GM18909 (cell line): ENCODE data around the gene RNF25.

ENCODE experiments used
- ATAC-seq: cut with Tn5 transposase; IDR thresholded peaks from one replicate; pipeline ENCODE4 v1.9.1; 2021; ENCODE audit warnings: mild to moderate bottlenecking; ENCODE audit not compliant: unreplicated experiment, poor library complexity

RNF25 gene, protein sequence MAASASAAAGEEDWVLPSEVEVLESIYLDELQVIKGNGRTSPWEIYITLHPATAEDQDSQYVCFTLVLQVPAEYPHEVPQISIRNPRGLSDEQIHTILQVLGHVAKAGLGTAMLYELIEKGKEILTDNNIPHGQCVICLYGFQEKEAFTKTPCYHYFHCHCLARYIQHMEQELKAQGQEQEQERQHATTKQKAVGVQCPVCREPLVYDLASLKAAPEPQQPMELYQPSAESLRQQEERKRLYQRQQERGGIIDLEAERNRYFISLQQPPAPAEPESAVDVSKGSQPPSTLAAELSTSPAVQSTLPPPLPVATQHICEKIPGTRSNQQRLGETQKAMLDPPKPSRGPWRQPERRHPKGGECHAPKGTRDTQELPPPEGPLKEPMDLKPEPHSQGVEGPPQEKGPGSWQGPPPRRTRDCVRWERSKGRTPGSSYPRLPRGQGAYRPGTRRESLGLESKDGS

DNA sequence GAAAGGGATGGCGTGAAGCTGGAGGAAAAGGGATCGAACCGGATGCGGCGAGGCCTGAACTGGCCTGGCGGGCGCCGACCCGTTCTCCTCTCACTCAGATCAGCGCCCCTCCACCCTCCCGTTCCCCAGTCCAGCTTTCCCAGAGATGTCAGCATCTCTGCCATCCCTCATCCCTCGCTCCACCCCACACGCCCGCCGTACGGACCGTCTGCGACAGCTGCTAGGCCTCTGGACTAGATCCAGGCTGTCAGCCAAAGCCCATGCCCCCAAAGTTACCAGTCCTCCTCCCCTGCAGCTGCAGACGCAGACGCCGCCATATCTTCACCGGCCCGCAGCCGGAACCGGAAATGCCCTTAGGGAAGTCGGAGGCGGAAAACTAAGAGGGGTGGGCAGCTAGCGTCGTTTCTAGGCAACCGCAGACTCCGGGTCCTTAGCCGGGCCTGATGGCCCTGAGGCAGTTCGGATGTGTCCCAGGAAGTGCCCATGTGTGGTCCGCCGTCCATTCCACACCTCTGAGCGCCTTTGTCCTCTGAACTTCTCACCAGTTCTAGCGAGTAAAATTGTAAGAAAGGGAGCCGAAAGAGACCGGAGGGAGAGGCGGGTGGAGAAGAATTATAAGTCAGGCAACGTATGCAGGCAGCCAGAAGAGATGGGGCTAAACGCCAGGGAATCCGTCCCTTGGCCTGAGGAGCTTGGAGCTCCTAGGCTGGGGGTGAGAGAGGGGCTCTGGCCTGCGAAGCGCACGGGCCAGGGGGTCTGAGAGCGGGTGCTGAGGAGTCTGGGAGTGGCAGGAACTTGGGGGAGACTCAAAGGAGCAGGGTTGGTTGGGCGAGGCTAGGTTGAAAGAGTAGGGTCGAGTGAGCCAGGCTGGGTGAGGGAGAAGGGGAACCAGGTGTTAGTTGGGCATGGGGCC is at the start of gene RNF25, which contains the start of gene STK36:
Gene RNF25 (minus strand): TSS at position 349 of the 913 bp plus-strand sequence. CDS start 32 bp downstream, at position 317.
Gene STK36 (plus strand): TSS at position 433 of the 913 bp plus-strand sequence. CDS start 744 bp downstream, outside the sequence.
- peak; percentile 98 for ATAC-seq

DNA sequence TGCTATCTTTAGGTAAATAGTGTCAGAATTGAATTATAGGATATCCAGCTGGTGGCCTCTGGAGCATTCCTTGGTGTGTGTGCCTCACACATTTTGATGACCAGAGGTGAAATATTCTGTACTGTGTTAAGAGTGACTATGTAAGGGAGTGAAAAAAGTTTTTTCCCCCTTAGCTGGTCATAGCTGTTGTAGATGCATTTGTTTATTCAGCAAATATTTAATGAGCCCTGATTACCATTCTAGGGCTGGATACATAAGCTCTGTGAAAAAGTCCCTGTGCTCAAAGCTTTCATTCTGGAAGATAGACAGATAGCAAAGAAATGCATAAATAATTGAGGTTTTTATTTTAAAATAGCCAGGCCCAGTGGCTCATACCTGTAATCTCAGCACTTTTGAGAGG is 49.7 kb upstream of the RNF25 start:
- no peak for ATAC-seq

DNA sequence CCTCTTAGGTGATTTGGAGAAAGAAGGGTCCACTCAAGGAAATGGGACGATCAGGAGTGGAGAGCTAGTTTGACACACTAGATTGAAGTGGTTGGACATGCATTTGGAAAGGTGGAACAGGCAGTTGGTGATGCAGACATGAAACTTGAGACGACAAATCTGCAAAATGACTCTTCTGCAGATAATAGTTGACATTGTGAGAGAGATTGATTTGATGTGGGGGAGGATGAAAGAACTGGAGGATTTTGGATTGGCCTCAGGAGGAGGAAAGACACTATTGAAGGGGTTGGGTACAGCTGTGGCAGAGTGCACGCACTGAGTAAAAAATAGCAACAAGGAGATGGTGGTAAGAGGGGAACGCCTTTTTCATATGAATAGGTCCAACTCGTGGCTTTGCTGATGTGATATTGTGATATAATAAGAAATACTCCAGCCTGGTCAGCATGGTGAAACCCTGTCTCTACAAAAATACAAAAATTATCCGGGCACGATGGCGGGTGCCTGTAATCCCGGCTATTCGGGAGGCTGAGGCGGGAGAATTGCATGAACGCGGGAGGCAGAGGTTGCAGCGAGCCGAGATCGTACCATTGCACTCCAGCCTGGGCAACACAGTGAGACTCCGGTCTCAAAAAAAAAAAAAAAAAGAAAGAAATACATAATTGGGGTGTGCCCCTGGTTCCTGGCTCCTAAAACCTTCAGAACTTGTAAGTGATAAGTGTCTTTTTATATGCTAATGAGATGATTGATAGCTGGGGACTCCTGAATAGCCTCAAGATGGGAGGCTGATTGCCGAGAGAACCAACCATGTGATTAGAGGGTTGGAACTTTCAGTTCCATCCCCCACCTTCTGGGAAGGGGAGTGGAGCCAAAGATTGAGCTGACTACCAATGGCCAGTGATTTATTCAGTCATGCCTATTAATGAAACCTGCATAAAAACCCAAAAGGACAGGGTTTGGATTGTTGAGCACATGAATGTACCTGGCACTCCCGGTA is 48.5 kb upstream of the RNF25 start:
- no peak for ATAC-seq

DNA sequence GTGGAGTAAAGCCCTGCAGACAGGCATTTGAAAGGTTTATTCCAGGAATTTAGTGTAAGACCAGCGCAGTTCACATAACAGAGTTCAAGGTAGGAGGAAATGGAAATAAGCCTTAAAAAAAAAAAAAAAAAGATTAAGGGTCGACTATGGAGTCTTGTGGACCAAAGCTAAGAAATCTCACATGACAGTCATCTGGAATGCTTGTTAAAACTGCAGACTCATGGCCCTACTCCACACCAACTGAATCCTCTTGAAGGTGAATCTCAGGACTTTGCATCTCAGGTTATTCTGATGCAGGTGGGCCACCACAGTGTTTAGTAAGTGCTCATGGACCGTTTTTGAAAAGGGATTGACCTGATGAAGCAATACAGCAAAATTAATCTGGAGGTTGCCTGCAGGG is 47.7 kb upstream of the RNF25 start:
- ATAC-seq, result no peak

DNA sequence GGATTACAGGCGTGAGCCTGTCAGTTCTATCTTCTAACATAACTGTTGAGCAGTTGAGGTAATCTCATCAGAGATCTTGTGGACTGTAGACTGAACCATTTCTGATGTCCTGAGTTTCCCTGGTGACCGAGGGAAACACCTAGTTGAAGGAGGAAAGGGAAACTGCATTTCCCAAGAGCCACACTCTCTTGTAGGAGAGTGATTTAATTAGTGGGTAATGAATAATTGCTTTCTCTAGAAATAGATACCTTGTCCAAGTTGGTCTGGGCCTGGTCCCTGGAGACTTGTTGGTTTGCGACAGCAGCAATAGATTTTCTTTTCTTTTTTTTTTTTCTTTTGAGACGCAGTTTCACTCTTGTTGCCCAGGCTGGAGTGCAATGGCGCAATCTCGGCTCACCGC is 46.3 kb upstream of the RNF25 start:
- ATAC-seq, result no peak

DNA sequence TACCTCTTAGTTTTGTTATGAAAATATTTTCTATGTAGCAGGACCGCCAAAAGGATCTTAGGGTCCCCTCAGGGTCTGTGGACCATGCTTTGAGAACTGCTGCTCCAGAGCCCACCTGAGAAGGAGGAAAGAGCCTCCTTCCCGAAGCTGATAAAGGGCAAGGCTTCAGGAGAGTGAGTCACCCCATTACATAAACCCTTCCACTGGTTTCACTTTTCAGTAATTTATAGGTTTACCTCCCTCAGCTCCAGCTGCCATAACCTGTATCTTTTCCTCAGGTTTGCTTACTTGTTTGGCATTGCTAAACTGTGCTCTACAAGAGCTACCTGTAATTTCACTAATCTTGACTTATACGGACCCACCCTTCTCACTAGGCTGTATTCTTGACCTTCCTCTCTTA is 45.5 kb upstream of the RNF25 start:
- ATAC-seq, result no peak

DNA sequence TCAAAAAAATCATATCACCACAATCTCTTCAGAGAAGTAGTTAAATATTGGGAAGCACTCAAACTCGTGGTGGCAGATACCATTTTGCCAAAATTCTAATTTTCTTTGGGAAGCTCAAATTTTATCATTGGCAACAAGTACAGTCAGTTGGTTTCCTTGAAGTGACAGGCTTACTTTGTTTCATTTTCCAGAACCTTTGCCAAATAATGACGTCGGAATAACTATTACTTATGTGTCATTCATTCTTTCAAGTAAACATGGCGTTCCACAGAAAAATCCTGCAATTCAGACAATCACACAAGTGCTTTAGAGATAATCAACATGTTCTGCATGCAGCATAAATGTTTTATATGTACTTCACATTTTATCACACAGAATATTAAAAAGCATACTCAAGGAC is 44.3 kb upstream of the RNF25 start:
- ATAC-seq, result no peak

DNA sequence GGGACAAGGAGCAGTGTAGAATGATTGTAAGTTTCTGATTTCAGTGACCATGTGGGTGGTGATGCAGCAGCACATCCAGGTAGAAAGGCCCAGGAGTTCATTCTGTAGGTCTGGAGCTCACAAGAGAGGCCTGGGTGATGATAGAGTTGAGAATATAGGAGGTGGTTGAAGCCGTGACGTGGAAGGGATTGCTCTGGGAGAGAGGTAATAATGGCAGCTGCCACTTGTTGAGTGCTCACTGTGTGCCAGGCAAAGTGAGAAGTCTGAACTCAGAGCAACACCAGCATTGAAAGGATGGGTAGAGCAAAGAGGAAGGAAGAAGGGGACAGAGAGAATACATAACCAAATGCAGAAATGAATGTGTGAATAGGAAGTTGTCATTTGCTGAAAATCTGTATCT is 42.1 kb upstream of the RNF25 start:
- no peak for ATAC-seq

DNA sequence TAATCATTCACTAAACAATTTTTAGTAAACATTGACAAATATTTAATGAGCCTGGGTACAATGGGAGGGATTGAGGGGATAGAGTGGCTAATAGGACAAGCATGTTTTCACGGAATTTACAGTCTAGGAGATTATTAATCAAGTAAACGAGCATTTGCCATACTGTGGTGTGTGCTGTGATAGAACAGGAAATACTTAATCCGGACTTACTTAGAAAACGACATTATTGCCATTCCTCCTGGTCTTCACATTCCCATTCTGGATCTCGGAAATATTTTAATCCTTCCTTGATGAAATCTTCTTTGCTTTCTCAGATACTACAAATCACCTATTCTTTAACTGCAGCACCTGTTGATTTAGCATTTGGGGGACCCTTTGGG is 39.7 kb upstream of the RNF25 start:
- no peak for ATAC-seq

DNA sequence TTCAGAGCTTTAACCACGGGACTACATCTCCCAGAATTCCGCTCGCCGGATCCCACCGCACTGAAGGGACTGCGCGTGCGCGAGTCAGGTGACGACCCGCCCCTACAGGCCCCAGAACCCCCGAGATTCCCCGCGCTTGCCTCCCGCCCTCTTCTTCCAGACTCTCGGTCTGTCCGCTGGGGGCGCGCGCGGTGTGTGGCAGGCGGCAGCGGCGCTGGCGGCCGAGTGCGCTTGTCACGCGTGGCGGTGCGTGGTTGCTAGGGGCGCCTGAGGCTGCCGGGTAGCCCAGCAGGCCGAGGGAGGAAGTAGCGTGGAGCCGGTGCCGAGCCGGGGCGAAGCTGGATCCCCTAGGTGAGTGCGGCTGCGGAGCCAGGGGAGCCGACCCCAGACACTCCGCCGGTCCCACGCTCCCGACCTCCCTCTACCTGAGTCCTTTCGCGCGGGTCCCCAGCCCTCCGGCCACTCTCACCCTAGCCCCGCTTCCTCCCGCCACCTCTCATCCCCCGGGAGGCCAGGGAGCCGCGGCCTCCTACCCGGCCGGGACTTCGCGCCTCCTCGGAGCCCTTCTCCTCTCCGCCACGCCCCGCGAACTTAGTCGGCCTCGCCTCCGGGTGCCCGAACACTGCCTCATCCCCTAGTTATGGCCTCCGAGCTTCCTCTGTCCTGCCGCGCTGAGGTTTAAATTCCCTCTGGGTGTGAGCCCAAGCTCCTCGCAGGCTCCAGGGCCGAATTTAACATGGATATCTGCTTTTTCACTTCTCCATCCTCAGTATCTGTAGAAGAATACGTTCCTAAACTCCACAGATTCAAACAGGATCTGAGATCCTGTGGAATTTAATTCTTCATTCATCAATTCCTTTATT is 39.1 kb upstream of the RNF25 start, which contains the start of gene TTLL4:
Gene TTLL4 (plus strand): TSS at position 149 of the 863 bp plus-strand sequence. CDS start 26,842 bp downstream, outside the sequence.
- ATAC-seq, result peak; percentile 92

DNA sequence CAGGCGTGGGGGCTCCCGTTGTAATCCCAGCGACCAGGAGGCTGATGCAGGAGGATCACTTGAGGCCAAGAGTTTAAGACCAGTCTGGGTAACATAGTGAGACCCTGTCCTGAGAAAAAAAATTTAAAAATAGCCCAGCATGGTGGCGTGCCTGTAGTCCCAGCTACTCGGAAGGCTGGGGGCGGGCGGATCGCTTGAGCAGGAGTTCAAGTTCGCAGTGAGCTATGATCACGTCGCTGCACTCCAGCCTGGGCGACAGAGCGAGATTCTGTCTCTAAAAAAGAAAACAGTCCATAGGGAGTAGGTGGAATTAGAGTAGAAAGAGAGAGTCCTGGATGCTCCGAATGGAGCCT is 38.5 kb upstream of the RNF25 start:
- no peak for ATAC-seq

DNA sequence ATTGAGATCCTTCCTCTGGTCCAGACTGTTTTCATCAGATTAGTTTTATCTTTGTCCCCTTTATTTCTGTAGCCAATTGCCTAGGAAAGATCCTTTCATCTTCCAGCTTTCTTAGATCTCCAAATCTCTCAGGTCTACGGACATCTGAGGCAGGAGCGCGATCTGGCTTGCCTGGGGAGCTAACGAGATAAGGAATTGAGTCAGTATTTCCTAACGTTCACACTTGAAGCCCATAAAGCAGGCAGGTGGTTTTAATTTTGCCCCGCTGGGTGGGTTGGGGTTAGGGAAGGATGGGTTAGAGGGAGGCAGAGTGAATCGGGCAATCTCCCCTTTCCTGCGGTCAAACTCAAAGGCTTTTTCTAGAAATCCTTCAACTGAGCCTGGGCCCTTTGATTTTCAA is 38.1 kb upstream of the RNF25 start:
- no peak for ATAC-seq

DNA sequence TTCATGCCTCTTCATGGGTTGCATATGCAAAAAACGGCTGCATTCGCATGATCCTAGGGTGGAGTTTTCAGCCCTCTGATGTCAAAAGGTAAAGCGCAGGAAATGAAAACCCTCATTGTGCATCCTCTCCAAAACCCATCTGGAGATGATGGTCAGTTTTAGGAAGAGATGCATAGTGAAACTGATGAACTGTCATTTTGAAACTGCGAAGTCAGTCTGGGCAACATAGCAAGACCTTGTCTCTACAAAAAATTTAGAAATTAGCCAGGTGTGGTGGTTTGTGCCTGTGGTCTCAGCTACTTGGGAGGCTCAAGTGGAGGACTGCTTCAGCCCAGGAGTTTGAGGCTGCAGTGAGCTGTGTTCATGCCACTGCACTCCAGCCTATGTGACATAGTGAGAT is 36.3 kb upstream of the RNF25 start:
- no peak for ATAC-seq

DNA sequence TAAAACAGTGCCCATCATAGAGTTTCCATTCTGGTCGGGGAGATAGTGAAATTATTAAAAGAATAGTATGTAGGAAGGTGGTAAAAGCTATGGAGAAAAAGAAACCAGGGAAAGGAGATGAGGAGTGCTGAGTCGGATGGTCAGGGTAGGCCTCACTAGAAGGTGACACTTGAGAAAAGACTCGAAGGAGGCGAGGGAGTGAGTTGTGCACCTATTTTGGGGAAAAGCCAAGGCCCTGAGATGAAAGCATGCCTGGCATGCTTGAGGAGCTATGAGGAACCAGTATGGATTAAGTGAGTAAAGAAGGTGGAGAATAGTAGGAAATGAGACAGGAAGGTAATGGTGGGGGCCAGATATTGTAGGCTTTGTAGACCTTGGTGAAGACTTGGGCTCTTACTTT is 31.5 kb upstream of the RNF25 start:
- ATAC-seq, result no peak

DNA sequence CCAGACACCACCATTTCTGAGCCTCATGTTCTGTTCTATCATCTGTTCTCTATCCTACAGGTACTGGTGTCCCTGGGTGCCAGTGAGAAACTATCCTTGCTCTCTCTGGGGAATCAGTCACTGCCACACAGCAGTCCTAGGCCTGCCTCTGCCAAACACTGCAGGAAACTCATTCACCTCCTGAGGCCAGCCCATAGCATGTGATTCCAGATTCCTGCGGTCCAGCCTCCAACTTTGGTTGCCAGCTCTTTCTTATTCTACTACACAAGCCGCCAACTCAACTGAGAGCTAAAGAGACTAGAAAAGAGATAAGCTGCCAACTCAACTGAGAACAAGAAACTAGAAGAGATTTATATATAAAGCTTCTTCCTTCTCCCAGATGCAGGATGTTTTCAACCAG is 30.0 kb upstream of the RNF25 start:
- no peak for ATAC-seq

DNA sequence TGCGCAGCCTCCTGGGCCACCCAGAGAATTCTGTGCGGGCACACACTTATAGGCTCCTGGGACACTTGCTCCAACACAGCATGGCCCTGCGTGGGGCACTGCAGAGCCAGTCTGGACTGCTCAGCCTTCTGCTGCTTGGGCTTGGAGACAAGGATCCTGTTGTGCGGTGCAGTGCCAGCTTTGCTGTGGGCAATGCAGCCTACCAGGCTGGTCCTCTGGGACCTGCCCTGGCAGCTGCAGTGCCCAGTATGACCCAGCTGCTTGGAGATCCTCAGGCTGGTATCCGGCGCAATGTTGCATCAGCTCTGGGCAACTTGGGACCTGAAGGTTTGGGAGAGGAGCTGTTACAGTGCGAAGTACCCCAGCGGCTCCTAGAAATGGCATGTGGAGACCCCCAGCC is 27.1 kb upstream of the RNF25 start:
- no peak for ATAC-seq

DNA sequence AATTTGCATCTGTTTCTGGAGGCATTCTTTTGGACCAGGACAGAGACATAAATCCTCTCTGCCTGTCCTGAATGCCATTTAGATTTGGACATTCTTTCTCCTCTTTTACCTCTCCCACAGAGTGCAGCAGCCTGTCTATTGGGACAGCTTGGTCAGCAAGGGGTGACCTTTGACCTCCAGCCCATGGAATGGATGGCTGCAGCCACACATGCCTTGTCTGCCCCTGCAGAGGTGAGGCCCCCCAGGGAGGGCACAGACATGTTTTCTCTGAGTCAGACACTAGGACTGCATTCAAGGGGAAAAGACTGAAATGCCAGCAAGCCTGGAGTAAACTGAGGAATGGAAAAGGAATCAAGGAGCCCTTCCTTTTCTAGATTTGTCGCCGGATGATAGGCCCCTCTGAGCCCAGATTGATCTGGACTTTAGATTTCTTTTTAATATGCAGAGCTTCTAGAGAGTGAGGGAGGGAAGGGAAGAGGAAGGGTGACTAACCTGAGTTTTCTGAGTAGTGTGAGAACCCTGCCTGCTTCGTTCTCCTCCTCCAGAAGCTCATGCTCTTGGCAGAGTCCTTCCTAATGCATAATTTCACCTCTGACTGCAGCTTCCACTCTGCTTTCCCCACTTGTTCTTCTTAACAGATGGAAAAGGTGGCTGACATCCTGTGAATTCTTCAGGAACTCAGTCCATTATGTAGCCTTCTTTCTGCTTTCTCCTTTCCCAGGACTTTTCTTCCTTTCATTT is 22.8 kb upstream of the RNF25 start:
- ATAC-seq, result no peak

DNA sequence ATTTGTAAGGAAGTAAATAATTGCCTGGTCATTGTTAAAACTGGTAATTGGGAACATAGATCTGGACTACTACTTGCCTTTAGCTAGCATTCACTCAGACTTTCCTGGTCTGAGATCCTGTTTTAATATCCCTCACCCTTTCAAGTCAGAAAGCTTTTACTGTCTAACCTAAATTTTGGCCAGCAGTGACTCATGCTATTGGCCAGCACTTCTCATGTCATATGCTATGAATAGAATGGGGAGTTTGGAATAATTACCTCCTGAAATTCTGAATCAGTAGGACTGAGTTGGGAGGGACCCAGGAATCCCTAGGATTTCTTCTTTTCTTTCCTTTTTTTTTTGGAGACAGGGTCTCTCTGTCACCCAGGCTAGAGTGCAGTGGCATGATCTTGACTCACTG is 19.4 kb upstream of the RNF25 start:
- ATAC-seq, result no peak
